CD4-positive, alpha-beta T cell treated with Interleukin-17A for 4 hours (primary cell): ENCODE data around the gene COL9A2.

Source experiments
- DNase-seq: peaks from one replicate; pipeline ENCODE4 v3.0.0-alpha.2; 2020; ENCODE audit warnings: mixed read lengths

Gene COL9A2

GRCh38 chr1:40256401-40257084 is 60.5 kb downstream of the COL9A2 start:
- DNase-seq, result no peak

- no peak for DNase-seq
These were observed 61.9 kb downstream of the COL9A2 start for GRCh38 chr1:40255231-40255630.

GRCh38 chr1:40252601-40253000 is 64.5 kb downstream of the COL9A2 start:
- no peak for DNase-seq

- no peak for DNase-seq
These were observed 65.6 kb downstream of the COL9A2 start for GRCh38 chr1:40251456-40251855.
